ENCODE measurements around the gene PACSIN1. TPM values are rescaled to one million over a fixed set of nuclear protein-coding genes. Genes with fewer than 3 reads are reported as not detected.
"Not testable (repeated sequence)": the region's sequence is repeated elsewhere in the genome, so short reads cannot be mapped to it uniquely, and the experiment has no call there.

Gene PACSIN1
- total RNA-seq, 2 experiments from 2014 or later = 0.11 to 0.13 TPM

DNA sequence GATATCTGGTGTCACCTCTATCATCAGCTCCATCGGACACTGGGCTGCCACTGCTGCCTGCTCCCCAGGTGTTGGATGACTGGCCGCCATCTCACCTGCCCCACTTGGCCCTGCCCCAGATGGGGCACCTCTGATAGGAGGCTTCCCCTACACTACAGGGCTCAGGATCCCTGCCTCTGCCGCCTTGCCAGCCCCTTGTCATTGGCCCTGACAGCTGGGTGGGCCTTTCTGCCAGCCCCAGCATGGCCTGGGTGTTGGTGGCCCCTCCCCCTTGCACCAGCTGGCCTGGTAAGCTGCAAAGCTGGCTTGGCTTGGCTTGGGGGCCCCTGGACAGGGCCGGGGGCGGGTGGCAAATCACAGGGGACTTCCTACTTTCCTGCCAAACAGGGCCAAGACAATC lies 10.6 kb downstream of the PACSIN1 start:
- CTCF ChIA-PET = no interaction called here
- POLR2A ChIA-PET = no interaction called here

DNA sequence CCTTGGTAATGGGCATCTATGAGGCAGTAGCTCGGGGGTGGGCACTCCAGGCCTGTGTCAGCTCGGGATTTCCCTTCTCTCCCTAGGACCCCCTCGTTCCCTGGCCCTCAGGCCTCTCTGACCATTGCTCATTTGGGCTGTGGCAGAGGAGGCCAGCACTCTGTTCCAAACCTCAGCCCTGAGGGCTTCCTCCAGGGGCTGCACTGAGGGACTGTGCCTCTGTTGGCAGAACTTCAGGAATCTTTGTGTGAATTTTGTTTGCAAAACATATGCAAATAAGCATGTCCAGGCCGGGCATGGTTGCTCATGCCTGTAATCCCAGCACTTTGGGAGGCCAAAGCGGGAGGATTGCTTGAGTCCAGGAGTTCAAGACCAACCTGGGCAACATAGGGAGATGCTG lies 11.0 kb downstream of the PACSIN1 start:
- POLR2A ChIA-PET = no interaction called here
- CTCF ChIA-PET = no interaction called here

DNA sequence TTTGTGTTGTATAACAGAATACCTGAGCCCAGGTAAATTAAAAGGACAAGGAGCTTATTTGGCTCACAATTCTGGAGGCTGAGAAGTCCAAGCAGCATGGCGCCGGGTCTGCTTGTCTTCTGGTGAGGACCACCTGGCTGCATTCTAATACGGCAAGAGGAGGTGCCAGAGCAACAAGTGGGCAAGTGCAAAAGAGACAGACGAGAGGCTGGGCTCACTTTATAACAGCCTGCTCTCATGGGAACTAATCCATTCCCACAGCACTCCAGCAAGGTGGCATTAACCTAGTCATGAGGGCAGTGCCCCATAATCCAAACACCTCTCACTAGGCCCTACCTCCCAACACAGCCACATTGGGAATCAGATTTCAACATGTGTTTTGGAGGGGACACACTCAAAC lies 12.9 kb downstream of the PACSIN1 start:
- ChIA-PET CTCF (interaction anchor here (0.7 kb wide), 1 partner anchor 321 kb away, joined by 3 read pairs; no protein-coding TSS in a partner anchor), POLR2A (no interaction called here)

DNA sequence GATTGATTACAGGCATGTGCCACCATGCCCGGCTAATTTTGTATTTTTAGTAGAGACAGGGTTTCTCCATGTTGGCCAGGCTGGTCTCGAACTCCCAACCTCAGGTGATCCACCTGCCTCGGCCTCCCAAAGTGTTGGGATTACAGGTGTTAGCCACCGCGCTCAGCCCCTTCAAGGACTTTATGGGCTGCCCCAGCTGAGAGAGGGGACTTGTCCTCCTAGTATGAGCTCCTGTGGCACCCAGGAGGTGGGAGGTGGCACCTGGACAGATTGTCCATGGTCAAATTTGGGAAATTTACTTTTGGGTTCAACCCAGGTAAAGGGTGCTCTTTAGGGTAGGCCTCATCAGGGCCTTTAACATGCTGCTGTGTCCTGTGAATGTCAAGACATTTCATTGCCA lies 17.9 kb downstream of the PACSIN1 start:
- ChIA-PET POLR2A (interaction anchor here (0.6 kb wide), 3 partner anchors 19 to 301 kb away, joined by 3 to 4 read pairs (median 3); no protein-coding TSS in a partner anchor), CTCF (interaction anchor here (0.6 to 0.8 kb wide), 2 partner anchors 76 to 172 kb away, joined by 3 read pairs; no protein-coding TSS in a partner anchor)

DNA sequence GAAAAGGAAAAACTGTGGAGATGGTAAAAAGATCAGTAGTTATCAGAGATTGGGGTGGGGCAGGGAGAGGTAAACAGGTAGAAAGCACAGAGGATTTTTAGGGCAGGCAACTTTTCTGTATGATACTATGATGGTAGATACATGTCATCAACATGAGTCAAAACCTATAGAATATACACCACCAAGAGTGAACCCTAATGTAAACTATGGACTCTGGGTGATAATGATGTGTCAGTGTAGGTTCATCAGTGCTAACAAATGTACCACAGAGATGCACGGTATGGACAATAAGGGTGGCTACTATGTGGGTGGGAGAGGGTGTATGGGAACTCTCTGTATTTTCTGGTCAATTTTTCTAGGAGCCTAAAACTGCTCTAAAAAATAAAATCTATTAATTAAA lies 18.5 kb downstream of the PACSIN1 start:
- ChIA-PET CTCF (no interaction called here), POLR2A (no interaction called here)

DNA sequence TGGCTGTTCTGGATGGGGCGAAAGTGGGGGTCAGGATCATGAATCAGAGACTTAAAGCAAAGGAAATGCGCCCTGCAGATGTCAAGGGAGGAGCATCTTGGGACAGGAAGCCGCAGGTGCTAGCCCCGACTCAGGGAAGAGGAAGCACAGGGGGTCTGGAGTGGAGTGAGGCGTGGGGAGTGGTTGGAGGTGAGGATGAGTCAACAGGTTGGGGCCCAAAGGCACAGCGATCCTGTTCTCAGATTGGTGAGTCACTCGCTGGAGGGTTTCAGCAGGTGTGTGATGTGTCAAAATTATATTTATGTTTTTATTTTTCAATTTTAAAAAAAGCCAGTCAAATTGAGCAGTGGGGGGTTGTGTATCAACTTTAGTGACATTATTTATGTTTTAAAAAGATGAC lies 19.0 kb downstream of the PACSIN1 start:
- ChIA-PET POLR2A (no interaction called here), CTCF (no interaction called here)

DNA sequence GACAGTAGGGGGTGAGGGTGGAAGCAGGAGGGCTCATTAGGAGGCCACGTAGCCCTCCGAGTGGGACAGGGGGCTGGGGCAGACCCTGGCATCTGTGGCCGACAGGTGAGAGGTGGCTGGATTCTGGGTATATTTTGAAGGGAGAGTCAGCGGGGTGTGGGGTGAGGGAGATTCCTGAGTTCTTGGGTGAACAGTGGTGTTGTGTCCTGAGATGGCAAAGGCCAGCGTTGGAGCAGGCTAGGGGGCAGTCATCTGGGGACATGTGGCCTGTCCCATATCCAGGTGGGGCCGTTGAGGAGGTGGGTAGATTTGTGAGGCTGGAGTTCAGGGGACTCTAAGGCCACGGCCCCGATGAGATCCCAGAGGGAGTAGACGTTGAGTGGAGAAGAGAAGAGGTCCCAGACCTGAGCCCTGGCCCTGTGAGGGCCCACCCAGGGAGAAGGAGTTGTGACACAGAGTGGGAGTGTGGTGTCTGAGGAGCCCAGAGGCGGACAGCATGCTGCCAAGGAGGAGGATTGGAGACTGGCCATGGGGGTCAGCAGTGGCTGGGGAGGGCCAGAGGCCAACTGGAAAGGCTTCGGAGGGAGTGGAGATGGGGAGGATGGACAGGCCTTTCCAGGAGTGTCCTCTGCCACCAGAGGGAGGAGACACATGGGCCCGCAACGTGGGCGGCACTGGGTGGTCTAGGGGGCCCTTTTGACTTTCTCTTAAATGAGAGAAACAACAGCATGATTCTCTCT lies 19.6 kb downstream of the PACSIN1 start:
- CTCF ChIA-PET = no interaction called here
- POLR2A ChIA-PET = no interaction called here

DNA sequence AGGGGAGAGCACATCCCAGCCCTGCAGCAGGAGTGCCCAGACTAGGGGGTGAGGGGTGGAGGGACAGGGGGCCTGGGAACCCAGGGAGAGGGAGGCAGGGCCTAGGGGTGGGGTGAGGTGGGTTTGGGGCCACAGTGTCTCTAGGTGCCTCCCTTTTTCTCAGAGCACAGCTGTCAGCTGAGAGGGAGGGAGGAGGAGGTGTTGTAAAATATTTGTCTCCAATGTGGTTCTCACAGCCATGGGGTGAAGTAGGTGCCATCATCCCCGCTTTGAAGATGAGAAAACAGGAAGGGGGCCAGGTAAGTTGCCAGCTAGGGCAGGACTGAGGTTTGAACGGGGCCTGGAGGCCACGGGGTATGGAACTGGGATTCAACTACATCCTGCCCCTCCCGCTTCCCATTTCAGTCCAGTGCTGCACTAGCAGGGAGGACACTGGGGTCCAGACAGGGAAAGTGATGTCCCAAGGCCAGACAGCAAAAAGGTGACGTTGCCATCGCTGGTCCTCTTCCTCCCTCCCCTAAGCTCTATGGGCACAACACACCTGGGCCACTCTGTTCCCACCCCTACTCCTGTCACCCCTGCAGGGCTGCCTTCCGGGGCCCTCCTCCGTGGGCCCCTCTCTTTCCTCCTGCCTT lies 20.3 kb downstream of the PACSIN1 start:
- POLR2A ChIA-PET = no interaction called here
- CTCF ChIA-PET = interaction anchor here (0.6 kb wide), 1 partner anchor 71 kb away, joined by 3 read pairs; no protein-coding TSS in a partner anchor

DNA sequence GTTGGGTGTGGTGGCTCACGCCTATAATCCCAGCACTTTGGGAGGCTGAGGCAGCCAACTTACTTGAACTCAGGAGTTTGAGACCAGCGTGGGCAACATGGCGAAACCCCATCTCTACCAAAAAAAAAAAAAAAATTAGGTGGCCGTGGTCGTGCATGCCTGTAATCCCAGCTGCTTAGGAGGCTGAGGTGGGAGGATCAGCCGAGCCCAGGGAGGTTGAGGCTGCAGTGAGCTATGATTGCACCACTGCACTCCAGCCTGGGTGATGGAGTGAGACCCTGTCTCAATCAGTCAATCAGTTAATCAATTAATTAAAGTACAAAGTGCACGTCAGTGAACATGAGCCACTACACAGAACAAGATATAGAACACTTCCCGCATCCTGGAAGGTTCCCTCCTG lies 21.0 kb downstream of the PACSIN1 start:
- POLR2A ChIA-PET = not testable (repeated sequence)
- CTCF ChIA-PET = interaction anchor here (0.6 kb wide), 1 partner anchor 72 kb away, joined by 3 read pairs; no protein-coding TSS in a partner anchor

DNA sequence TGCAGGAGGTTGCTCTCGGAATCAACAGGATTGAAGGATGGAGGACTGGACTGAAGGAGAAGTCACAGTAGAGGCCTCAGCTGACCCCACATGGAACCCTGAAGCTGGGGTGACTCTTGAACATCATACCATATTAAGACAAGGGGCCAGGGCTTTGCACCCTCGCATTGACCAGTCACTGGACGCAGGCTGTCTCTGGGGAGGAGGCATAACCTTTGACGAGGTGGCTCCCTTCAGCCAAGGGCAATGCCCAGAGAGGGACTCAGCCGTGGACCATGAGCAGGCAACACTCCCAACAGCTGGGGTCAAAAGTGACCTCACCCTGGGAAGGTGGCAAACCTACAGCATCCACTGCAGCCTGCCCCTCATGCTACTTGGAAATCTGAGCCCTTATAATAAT lies 21.7 kb downstream of the PACSIN1 start:
- CTCF ChIA-PET = no interaction called here
- POLR2A ChIA-PET = no interaction called here

DNA sequence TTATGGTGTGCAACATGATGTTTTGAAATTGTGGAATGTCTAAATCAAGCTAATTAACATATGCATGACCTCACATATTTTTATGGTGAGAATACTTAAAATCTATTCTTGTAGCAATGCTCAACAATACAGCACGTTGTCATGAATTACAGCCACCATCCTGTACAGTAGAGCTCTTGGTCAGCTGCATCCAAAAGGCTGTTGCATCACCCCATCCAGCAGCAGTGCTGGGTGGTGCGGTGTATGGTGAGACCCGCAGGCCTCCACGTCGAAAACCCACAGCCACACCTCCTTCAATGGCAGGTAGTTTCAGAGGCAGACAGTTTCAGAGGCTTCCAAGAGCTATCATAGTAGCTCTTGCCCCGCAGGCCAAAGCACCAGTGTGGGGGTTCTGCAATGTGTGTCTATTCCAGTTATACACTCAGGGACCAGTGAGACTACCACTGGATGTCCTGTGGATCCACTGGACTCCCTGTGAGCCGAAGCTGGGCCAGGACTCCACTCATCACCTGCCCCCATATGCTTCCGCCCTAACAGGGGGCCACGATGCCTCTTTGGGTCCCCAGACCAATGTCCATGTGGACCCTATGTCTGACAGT lies 23.4 kb downstream of the PACSIN1 start:
- POLR2A ChIA-PET = interaction anchor here (0.7 kb wide), 1 partner anchor 97 kb away, joined by 4 read pairs; no protein-coding TSS in a partner anchor

DNA sequence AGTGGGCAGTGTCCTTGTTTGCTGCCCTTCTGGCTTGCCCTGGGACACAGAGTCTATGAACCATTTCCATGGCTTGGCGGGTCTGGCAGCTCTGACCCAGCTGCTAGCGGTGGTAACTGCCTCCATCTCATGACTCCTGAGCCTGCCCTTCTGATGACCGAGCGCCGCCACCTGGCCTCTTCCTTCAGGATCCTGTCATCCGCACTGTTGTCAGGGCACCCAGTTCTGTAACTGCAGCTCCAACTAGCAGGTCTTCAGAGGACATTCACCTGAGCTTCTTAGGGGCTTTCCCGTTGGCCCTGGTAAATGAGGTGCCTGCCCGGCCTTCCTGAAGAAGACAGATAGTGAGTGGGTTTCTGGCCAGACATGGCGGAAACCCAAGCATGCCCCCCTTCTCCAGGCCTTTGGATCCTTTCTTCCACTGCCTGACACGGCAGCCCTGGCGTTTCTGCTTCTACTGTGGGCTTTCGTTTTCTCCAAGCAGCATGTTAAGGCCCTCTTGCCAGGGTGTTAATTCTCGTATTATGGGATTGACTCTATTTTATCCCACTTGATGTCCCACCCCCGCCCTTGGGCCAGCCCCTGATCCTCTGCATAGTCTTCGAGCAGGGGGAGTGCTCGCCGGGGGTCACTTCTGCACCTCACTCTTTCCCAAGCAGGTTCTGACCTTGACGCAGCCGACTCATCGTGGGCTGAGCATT lies 24.7 kb downstream of the PACSIN1 start:
- ChIA-PET POLR2A (no interaction called here), CTCF (no interaction called here)

More for the DNA sequence above, 23.4 kb downstream of the PACSIN1 start:
- CTCF ChIA-PET = no interaction called here

DNA sequence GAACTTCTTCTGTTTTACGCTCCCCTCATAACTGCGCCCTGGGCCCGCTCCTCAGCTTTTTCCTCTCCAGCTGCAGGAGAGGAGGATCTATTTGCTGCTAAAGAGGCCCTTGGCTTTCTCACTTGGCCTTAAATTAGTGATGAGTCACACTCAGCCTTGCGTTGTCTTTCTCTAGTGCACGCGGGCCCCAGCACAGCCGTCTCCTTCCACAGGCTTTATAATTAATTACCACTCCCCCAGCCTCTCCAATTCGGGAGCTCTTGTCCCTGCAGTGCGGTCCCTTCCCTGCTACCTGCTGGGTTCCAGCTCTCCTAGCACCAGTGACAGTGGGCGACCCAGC lies 25.2 kb downstream of the PACSIN1 start:
- CTCF ChIA-PET = no interaction called here
- POLR2A ChIA-PET = no interaction called here

DNA sequence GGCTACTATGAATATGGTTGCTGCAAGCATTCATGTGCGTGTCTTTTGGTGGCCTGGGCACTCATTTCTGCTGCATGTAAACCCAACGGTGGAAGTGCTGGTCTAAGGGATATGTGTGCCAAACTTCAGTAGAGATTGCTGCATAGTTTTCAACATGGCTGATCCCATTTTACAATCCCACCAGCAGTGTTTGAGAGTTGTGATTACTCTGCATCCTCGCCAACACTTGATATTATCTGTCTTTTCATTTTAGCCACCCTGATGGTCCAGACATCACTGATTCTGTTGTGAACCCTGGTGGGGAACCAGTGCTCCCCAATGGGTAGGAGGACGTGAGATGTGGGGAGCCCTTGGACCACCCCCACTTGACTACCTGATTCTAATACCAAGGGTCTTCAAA lies 27.5 kb downstream of the PACSIN1 start:
- ChIA-PET POLR2A (no interaction called here), CTCF (no interaction called here)

DNA sequence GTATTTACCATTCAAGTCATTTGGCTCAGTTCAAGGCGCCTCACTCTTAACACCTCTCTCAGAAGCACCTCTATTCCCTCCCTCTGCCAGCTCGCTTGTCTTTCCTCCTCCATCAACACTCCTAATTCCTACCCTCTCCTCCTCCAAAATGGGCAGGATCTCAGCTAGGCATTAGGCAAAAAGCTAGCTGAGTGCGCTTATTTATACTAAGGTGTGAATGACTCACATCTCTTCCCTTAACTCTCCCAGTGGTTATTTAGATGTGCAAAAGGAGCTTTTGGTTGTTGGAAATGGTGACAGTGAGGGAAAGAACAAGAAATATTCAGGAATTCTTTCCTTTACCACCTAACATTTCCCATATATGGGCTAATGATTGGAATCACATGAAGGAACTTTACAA lies 29.1 kb downstream of the PACSIN1 start:
- CTCF ChIA-PET = no interaction called here
- POLR2A ChIA-PET = no interaction called here

DNA sequence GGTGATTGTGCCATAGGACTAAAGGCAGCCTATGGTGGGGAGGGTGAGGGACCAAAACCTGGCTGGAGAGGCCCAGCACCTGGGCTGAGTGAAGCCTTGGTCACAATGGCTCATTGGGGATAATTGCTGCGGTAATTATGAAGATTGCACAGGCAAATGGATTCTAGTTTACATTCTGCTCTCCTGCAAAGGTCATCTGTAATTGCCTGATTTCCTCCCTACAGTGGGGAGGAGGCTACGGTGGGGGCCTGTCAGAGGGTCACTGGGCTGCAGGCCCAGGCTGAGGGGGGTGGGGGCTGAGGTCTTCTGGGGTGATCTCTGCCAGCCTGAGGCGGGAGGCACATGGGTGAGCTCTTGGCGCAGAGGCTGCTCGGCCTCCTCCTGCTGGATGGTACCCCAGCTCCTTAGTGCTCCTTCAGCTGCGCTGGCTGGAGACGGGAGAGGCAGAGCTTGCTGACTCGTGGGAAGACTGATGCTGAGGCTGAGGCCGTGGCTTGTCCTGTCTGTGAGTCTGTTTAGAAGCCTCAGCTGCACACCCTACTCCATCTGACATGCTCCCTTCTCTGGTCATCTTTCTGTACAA lies 30.3 kb downstream of the PACSIN1 start:
- ChIA-PET POLR2A (interaction anchor here (0.6 kb wide), 1 partner anchor 76 kb away, joined by 3 read pairs; no protein-coding TSS in a partner anchor), CTCF (interaction anchor here (0.7 to 1.0 kb wide), 4 partner anchors 24 to 1465 kb away, joined by 3 to 6 read pairs (median 4); no protein-coding TSS in a partner anchor)

DNA sequence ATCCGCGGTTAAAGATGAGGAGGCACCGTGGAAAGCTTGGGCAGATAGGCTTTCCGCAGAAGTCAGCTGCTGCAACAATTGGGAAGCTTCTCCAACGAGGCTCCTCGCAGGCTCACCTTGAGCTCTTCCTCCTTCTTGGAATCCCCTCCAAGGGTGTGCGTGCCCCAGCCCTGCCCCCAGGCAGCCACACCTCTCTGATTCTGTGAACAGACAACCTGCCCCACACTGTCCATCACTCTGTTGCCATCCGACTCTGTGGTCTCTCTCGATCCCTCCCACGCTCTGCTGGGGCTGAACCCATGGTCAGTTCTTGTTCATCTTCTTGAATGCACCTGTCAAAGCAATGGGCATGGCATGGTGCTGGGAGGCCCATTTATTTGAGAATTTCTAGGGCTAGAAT lies 31.5 kb downstream of the PACSIN1 start:
- ChIA-PET POLR2A (no interaction called here), CTCF (interaction anchor here (1.0 kb wide), 1 partner anchor 22 kb away, joined by 3 read pairs; no protein-coding TSS in a partner anchor)

DNA sequence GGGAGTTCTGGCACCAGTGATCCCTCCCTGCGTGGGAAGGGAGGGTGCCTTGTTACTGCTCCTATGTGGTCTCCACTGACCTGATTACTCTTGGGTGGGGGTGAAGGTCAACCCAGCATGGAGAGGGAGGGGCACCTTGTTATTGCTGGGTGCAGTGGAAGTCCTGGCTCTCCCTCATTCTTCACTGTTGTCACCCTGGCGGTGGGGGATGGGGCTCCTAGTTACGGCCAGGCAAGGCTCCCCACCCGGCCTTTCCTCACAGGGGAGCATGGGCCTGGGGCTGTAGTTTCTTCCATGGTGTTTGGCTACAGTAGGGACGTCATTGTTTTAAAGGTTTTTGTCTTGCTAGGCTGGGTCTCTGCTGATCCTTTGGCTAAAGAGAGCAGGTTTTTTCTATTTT lies 40.8 kb downstream of the PACSIN1 start:
- CTCF ChIA-PET = no interaction called here
- POLR2A ChIA-PET = no interaction called here

DNA sequence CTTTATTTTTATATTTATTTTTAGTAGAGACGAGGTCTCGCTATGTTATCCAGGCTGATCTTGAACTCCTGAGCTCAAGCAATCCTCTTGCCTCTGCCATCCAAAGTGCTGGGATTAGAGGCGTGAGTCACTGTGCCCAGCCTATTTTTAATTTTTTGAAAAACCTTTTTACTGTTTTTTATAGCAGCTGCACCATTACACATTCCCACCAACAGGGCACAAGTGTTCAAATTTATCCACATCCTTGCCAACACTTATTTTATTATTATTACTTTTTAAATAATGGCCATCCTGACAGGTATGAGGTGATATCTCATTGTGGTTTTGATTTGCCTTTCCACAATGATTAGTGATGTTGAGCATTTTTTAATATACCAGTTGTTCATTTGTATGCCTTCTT lies 42.5 kb downstream of the PACSIN1 start:
- CTCF ChIA-PET = no interaction called here
- POLR2A ChIA-PET = no interaction called here

DNA sequence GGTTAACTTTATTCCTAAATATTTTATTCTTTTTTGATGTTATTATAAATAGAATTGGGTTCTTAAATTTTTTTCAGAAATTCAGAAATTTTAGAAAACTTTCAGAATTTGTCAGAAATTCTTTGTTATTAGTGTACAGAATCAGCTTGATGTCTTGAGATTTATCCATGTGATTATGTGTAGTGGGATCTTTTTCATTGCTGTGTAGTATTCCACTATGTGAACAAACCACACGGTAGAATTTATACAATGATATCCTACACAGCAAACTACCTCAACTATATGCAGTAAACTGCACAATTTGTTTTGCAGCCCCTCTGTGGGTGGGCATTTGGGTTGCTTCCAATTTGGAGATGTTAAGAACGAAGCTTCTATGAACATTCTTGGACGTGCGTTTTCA lies 43.9 kb downstream of the PACSIN1 start:
- POLR2A ChIA-PET = no interaction called here
- CTCF ChIA-PET = interaction anchor here (0.6 kb wide), 2 partner anchors 67 to 92 kb away, joined by 3 to 5 read pairs; no protein-coding TSS in a partner anchor
